WERI-Rb-1 (cell line): ENCODE results near the gene ST3GAL3.

Experiments
- DNase-seq: peaks from one replicate; pipeline ENCODE4 v3.0.0-alpha.2; 2020
- H3K27ac ChIP-seq: fragments of 250-450 bp; sonication (Bioruptor Pico); 2 replicates; pipeline ENCODE4 v1.5.1; 2020; ENCODE audit warnings: mild to moderate bottlenecking, moderate library complexity
- H3K27me3 ChIP-seq: fragments of 250-450 bp; sonication (Bioruptor Pico); 2 replicates; pipeline ENCODE4 v1.5.1; 2021; ENCODE audit warnings: mild to moderate bottlenecking, low read depth, moderate library complexity; ENCODE audit not compliant: insufficient read depth, severe bottlenecking
- H3K36me3 ChIP-seq: fragments of 250-450 bp; sonication (Bioruptor Pico); 2 replicates; pipeline ENCODE4 v1.5.1; 2020; ENCODE audit warnings: mild to moderate bottlenecking, moderate library complexity
- H3K4me3 ChIP-seq: 2 replicates; pipeline ENCODE4 v1.5.1; 2011; ENCODE audit warnings: low read depth, mild to moderate bottlenecking, control low read depth, low read length
- H3K9me3 ChIP-seq: fragments of 250-450 bp; sonication (Bioruptor Pico); 2 replicates; pipeline ENCODE4 v1.5.1; 2021; ENCODE audit warnings: mild to moderate bottlenecking, moderate library complexity; ENCODE audit not compliant: severe bottlenecking
- CTCF ChIP-seq: IDR thresholded peaks from 2 replicates; pipeline ENCODE4 v1.5.1; 2011; ENCODE audit warnings: low read depth, mild to moderate bottlenecking, control low read depth, inconsistent platforms, low read length

ST3GAL3 gene

GRCh38 chr1:43802356-43802980 lies 95.1 kb downstream of the ST3GAL3 start:
- no peak overlapping the region for H3K27ac ChIP-seq
- no peak for DNase-seq

GRCh38 chr1:43803105-43803504 lies 95.8 kb downstream of the ST3GAL3 start:
- TF ChIP-seq CTCF = no peak
- no peaks in the 10 kb centered on the region for H3K9me3 ChIP-seq
- no peak overlapping the region for H3K4me3 ChIP-seq
- H3K27me3 ChIP-seq = no peaks in the 10 kb centered on the region
- DNase-seq = no peak
- H3K36me3 ChIP-seq = no peaks in the 10 kb centered on the region
- no peak overlapping the region for H3K27ac ChIP-seq

More at GRCh38 chr1:43802356-43802980, 95.1 kb downstream of the ST3GAL3 start:
- Histone ChIP-seq H3K36me3 (no peaks in the 10 kb centered on the region), H3K27me3 (no peaks in the 10 kb centered on the region), H3K4me3 (no peak overlapping the region), H3K9me3 (no peaks in the 10 kb centered on the region)
- no peak for TF ChIP-seq CTCF

GRCh38 chr1:43803646-43804045 lies 96.3 kb downstream of the ST3GAL3 start:
- Histone ChIP-seq H3K27me3 (no peaks in the 10 kb centered on the region), H3K27ac (no peak overlapping the region), H3K9me3 (no peaks in the 10 kb centered on the region), H3K36me3 (no peaks in the 10 kb centered on the region), H3K4me3 (no peak overlapping the region)
- DNase-seq = peak; percentile 52
- TF ChIP-seq CTCF = no peak

- DNase-seq = no peak
- H3K27me3 ChIP-seq = no peaks in the 10 kb centered on the region
- H3K4me3 ChIP-seq = no peak overlapping the region
- no peaks in the 10 kb centered on the region for H3K36me3 ChIP-seq
- H3K27ac ChIP-seq = no peak overlapping the region
- peaks cover 6% of the 10 kb centered on the region for H3K9me3 ChIP-seq
- no peak for TF ChIP-seq CTCF
Measured at GRCh38 chr1:43804569-43804968, 97.2 kb downstream of the ST3GAL3 start.

- no peaks in the 10 kb centered on the region for H3K36me3 ChIP-seq
- no peak overlapping the region for H3K27ac ChIP-seq
- DNase-seq = no peak
- no peak for TF ChIP-seq CTCF
- no peak overlapping the region for H3K4me3 ChIP-seq
- no peaks in the 10 kb centered on the region for H3K27me3 ChIP-seq
- peaks cover 6% of the 10 kb centered on the region for H3K9me3 ChIP-seq
Measured at GRCh38 chr1:43805340-43805739, 98.0 kb downstream of the ST3GAL3 start.

- H3K4me3 ChIP-seq = no peak overlapping the region
- TF ChIP-seq CTCF = no peak
- no peak overlapping the region for H3K27ac ChIP-seq
- no peak for DNase-seq
- H3K27me3 ChIP-seq = no peaks in the 10 kb centered on the region
- peaks cover 6% of the 10 kb centered on the region for H3K9me3 ChIP-seq
- no peaks in the 10 kb centered on the region for H3K36me3 ChIP-seq
Measured at GRCh38 chr1:43806183-43806582, 98.8 kb downstream of the ST3GAL3 start.
